H1 (cell line): ENCODE measurements around the gene TVP23A. TPM values are rescaled to one million over a fixed set of nuclear protein-coding genes. Genes with fewer than 3 reads are reported as not detected.

Source experiments
- HDAC6 ChIP-seq: IDR thresholded peaks from one replicate; pipeline ENCODE4 v1.7.1; 2012; ENCODE audit warnings: low read depth, mild to moderate bottlenecking, inconsistent platforms, low read length, moderate library complexity
- KDM4A ChIP-seq: IDR thresholded peaks from one replicate; pipeline ENCODE4 v1.7.1; 2012; ENCODE audit warnings: low read depth, mild to moderate bottlenecking, moderate library complexity, low read length, inconsistent platforms; ENCODE audit not compliant: severe bottlenecking
- MAFK ChIP-seq: IDR thresholded peaks from 2 replicates; pipeline ENCODE4 v1.6.1; 2012; ENCODE audit warnings: low read depth, mild to moderate bottlenecking, improper control_type of control experiment, low read length
- RNF2 ChIP-seq: fragments of 200-900, 300-1000 bp; sonication (generic); IDR thresholded peaks from 2 replicates; pipeline ENCODE4 v1.7.1; 2016; ENCODE audit warnings: borderline replicate concordance, low read depth, mild to moderate bottlenecking, antibody characterized with exemption, low read length; ENCODE audit not compliant: poor library complexity, severe bottlenecking; ENCODE audit errors: missing control alignments
- RXRA ChIP-seq: IDR thresholded peaks from 2 replicates; pipeline ENCODE4 v1.6.1; 2011; ENCODE audit warnings: low read depth, mild to moderate bottlenecking, low read length, moderate library complexity; ENCODE audit not compliant: insufficient read depth
- SIN3A ChIP-seq, 2 experiments: IDR thresholded peaks in 1 of 2; conservative IDR thresholded peaks in 1 of 2; 2 replicates each; pipeline ENCODE4 v1.6.1; 2011 to 2012; ENCODE audit warnings: low read length in 2 of 2, improper control_type of control experiment in 1 of 2, low read depth in 1 of 2, mild to moderate bottlenecking in 1 of 2
- SP4 ChIP-seq: IDR thresholded peaks from 2 replicates; pipeline ENCODE4 v1.6.1; 2012; ENCODE audit warnings: low read length, inconsistent platforms
- SRF ChIP-seq: IDR thresholded peaks from 2 replicates; pipeline ENCODE4 v1.6.1; 2011; ENCODE audit warnings: mild to moderate bottlenecking, low read depth, low read length, moderate library complexity
- TAF1 ChIP-seq: IDR thresholded peaks from 2 replicates; pipeline ENCODE4 v1.6.1; 2011; ENCODE audit warnings: mild to moderate bottlenecking, low read depth, low read length
- YY1 ChIP-seq: IDR thresholded peaks from 2 replicates; pipeline ENCODE4 v1.6.1; 2011; ENCODE audit warnings: low read depth, mild to moderate bottlenecking, low read length
- polyA plus RNA-seq, 7 experiments: library from polyadenylated mRNA; depleted of rRNA in 3 of 7; stranded (reverse) in 5 of 7; unstranded in 2 of 7; fragments of >200 nt in 5 of 7; fragments of 200-250 nt in 2 of 7; gene quantifications; 1 replicate in 5 of 7; 2 replicates in 1 of 7; 4 replicates in 1 of 7; pipeline versions ENCODE4 v1.2.1 to v1.2.3, GENCODE V29; 2011 to 2013; ENCODE audit warnings: missing spikeins in 2 of 7, mixed read lengths in 2 of 7
- total RNA-seq: library from RNA; stranded (reverse); fragmentation: NEBNext Ultra II Directional; extraction: Animal tissue kit (Norgen Biotek cat#: 25700); gene quantifications from 2 replicates; pipeline ENCODE4 v1.2.1, GENCODE V29; 2021

The TVP23A gene
- total and polyA plus RNA-seq, 2 of the 8 experiments (the other 6 are each of a cell fraction or from before 2014, with no cell fraction given), result 2.2 to 3.1 TPM

GRCh38 chr16:10827691-10828341 is 9.2 kb upstream of the TVP23A start (continued):
- no peak for TF ChIP-seq YY1
- TF ChIP-seq MAFK, result no peak
- TF ChIP-seq SIN3A (conservative IDR thresholded peaks at IDR 0.05 in 1 of 2, IDR thresholded peaks at IDR 0.05 in 1 of 2; ENCODE audit: low read depth in 1 of 2, low read length in 2 of 2), result no peak
- no peak for TF ChIP-seq RXRA
- TF ChIP-seq RNF2, result no peak
- TF ChIP-seq SP4, result no peak
- TF ChIP-seq KDM4A, result no peak
- TF ChIP-seq SRF, result no peak
- no peak for TF ChIP-seq HDAC6
- no peak for TF ChIP-seq TAF1
